Psoas muscle (tissue), 8 donors: ENCODE results near the gene NAIF1. TPM values are rescaled to one million over a fixed set of nuclear protein-coding genes. Genes with fewer than 3 reads are reported as not detected.
A peak's percentile ranks its signal among the peaks of the same experiment; 100 is the strongest.
"Not testable (repeated sequence)": the region's sequence is repeated elsewhere in the genome, so short reads cannot be mapped to it uniquely, and the experiment has no call there.

Source experiments
- ATAC-seq, 4 donors: fragments of 200-7000 bp; cut with Tn5 transposase; one replicate each; pipeline ENCODE4 v1.9.1; 2020; ENCODE audit warnings: moderate library complexity in 3 of 4, mild to moderate bottlenecking in 2 of 4
- DNase-seq, 2 donors: peaks; one replicate each; pipeline ENCODE4 v3.0.0-alpha.2; 2020
- H3K27ac ChIP-seq: fragments of 200-600 bp; one replicate; pipeline ENCODE4 v1.8.0; 2022
- H3K27me3 ChIP-seq, 3 donors: fragments of 200-600 bp in 1 of 3; one replicate each; pipeline versions ENCODE4 v1.6.1 to v1.8.0; 2013 to 2022; ENCODE audit warnings: low read length in 2 of 3, mild to moderate bottlenecking in 2 of 3, moderate library complexity in 1 of 3; ENCODE audit not compliant: insufficient read depth in 3 of 3
- H3K36me3 ChIP-seq, 2 donors: fragments of 200-600 bp in 1 of 2; one replicate each; pipeline versions ENCODE4 v1.6.1 to v1.8.0; 2013 to 2022; ENCODE audit warnings: low read depth in 1 of 2, mild to moderate bottlenecking in 1 of 2, moderate library complexity in 1 of 2; ENCODE audit not compliant: insufficient read depth in 1 of 2
- H3K4me1 ChIP-seq: fragments of 200-600 bp; one replicate; pipeline ENCODE4 v1.8.0; 2022
- H3K4me3 ChIP-seq: fragments of 200-600 bp; one replicate; pipeline ENCODE4 v1.8.0; 2022; ENCODE audit warnings: mild to moderate bottlenecking
- H3K9me3 ChIP-seq: fragments of 200-600 bp; one replicate; pipeline ENCODE4 v1.8.0; 2022
- WGBS, 3 donors: extraction: QIAGEN DNeasy Blood & Tissue Kit; methylation state at CpG; one replicate each; pipeline versions ENCODE4 v1.1.6 to v1.1.7; 2013; 5-methylcytosine and 5-hydroxymethylcytosine counted together
- intact Hi-C, 2 donors: fragments of 100-400 bp; cut with DNase I; formaldehyde crosslinking; loops; one replicate each; pipeline versions ENCODE4 v1.11.0 to v1.14.2; 2022
- polyA plus RNA-seq, 3 donors: library from polyadenylated mRNA; stranded (reverse); fragments of 200-250 nt; gene quantifications; one replicate each; pipeline ENCODE4 v1.2.3, GENCODE V29; 2013
- total RNA-seq, 4 donors: library from RNA; stranded (reverse); fragmentation: NEBNext Ultra II Directional in 2 of 4; extraction: Animal tissue kit (Norgen Biotek cat#: 25700) in 2 of 4; gene quantifications; one replicate each; pipeline versions ENCODE4 v1.2.1 to v1.2.4, GENCODE V29; 2021 to 2023
- TF ChIP-seq, protein P1 (sequence below): fragments of 200-600 bp; IDR thresholded peaks from one replicate; pipeline ENCODE4 v1.8.0; 2022; ENCODE audit warnings: antibody characterized with exemption
- donor health status: healthy with polysubstance abuse.
- donor health status: DM: no; HTN: no; CAD: no; lungs with moderate emphysema.
- donor health status: Bipolar disorder and iron deficiency.
- donor health status: healthy.
- donor health status: DM: yes; HTN: yes; CAD: no.
- donor health status: DM: no; HTN: no; CAD: no.
- donor health status: DM: no; HTN: no; CAD: no.
- donor health status: DM: yes; HTN: yes; CAD: no.

The NAIF1 gene
- total and polyA plus RNA-seq, 7 donors, result 4.2 to 8.7 (median 6.3) TPM

GRCh38 chr9:128114326-128115186, 47.4 kb upstream of the NAIF1 start:
- H3K9me3 ChIP-seq, result no peaks in the 10 kb centered on the region
- H3K27me3 ChIP-seq, result no peaks in the 10 kb centered on the region
- ATAC-seq, result no peak
- no peak overlapping the region for H3K4me3 ChIP-seq
- H3K36me3 ChIP-seq, result no peaks in the 10 kb centered on the region
- whole genome bisulfite sequencing, 3 donors, result 84 to 87% (median 86%) methylated on average over 28 to 29 of the region's 29 CpGs
- H3K4me1 ChIP-seq, result peaks cover 21% of the 10 kb centered on the region
- TF ChIP-seq, protein P1, sequence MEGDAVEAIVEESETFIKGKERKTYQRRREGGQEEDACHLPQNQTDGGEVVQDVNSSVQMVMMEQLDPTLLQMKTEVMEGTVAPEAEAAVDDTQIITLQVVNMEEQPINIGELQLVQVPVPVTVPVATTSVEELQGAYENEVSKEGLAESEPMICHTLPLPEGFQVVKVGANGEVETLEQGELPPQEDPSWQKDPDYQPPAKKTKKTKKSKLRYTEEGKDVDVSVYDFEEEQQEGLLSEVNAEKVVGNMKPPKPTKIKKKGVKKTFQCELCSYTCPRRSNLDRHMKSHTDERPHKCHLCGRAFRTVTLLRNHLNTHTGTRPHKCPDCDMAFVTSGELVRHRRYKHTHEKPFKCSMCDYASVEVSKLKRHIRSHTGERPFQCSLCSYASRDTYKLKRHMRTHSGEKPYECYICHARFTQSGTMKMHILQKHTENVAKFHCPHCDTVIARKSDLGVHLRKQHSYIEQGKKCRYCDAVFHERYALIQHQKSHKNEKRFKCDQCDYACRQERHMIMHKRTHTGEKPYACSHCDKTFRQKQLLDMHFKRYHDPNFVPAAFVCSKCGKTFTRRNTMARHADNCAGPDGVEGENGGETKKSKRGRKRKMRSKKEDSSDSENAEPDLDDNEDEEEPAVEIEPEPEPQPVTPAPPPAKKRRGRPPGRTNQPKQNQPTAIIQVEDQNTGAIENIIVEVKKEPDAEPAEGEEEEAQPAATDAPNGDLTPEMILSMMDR, result no peak
- intact Hi-C loops, result loop anchor here (5.0 to 10.0 kb wide), 3 partner anchors 62 to 172 kb away; no protein-coding TSS in a partner anchor
- no peak overlapping the region for H3K27ac ChIP-seq
- peak; percentile 9 to 51 for DNase-seq

GRCh38 chr9:128113526-128114325, 46.6 kb upstream of the NAIF1 start:
- DNase-seq (peak in 1 of 2 donors; percentile 53), ATAC-seq (no peak)
- intact Hi-C loops, result loop anchor here in 1 of 2 donors (10.0 kb wide), 1 partner anchor 169 kb away; no protein-coding TSS in a partner anchor
- Histone ChIP-seq H3K36me3 (peaks cover 0 to 4% of the 10 kb centered on the region in 2 donors), H3K27me3 (no peaks in the 10 kb centered on the region), H3K9me3 (no peaks in the 10 kb centered on the region), H3K27ac (no peak overlapping the region), H3K4me1 (peaks cover 28% of the 10 kb centered on the region), H3K4me3 (no peak overlapping the region)
- WGBS, 3 donors, result 86 to 93% (median 91%) methylated on average over 12 of the region's 12 CpGs
- TF ChIP-seq, protein P1, result no peak

GRCh38 chr9:128111726-128112125, 44.6 kb upstream of the NAIF1 start:
- H3K4me3 ChIP-seq, H3K9me3 ChIP-seq, H3K27me3 ChIP-seq, ATAC-seq: not testable (repeated sequence)
- H3K4me1 ChIP-seq, result peaks cover 48% of the 10 kb centered on the region
- intact Hi-C loops, result loop anchor here in 1 of 2 donors (10.0 kb wide), 1 partner anchor 167 kb away; no protein-coding TSS in a partner anchor
- peak overlapping the region; percentile 97 for H3K27ac ChIP-seq
- WGBS, 3 donors, result 31 to 54% (median 35%) methylated on average over 12 of the region's 12 CpGs
- peak in 1 of 2 donors; percentile 53 for DNase-seq
- peaks cover 0 to 24% of the 10 kb centered on the region in 2 donors for H3K36me3 ChIP-seq

- WGBS, 3 donors, result 36 to 50% (median 39%) methylated on average over 20 of the region's 20 CpGs
- ATAC-seq (peak; percentile 45 to 70 (median 64)), DNase-seq (peak in 1 of 2 donors; percentile 85)
- Histone ChIP-seq H3K4me1 (peaks cover 73% of the 10 kb centered on the region), H3K27me3 (no peaks in the 10 kb centered on the region), H3K9me3 (no peaks in the 10 kb centered on the region), H3K4me3 (peak overlapping the region; percentile 22), H3K36me3 (peaks cover 2 to 50% of the 10 kb centered on the region in 2 donors), H3K27ac (peak overlapping the region; percentile 97)
- intact Hi-C loops, result no loop called here
- TF ChIP-seq, protein P1, result no peak
Observed at GRCh38 chr9:128109050-128109709, 42.1 kb upstream of the NAIF1 start.
